Activated gamma-delta T cell (primary cell): ENCODE data around the gene STARD10.
"Not testable (repeated sequence)": the region's sequence is repeated elsewhere in the genome, so short reads cannot be mapped to it uniquely, and the experiment has no call there.

Source experiments
- DNase-seq: peaks from one replicate; lab custom pipeline; 2025; lab: John Stamatoyannopoulos, UW

Gene STARD10

GRCh38 chr11:72826191-72826941 is 32.5 kb upstream of the STARD10 start:
- DNase-seq = no peak

- DNase-seq = no peak
Measured at GRCh38 chr11:72825661-72826060, 31.8 kb upstream of the STARD10 start.

- no peak for DNase-seq
Measured at GRCh38 chr11:72824811-72825505, 31.1 kb upstream of the STARD10 start.

- DNase-seq = no peak
Measured at GRCh38 chr11:72824020-72824419, 30.2 kb upstream of the STARD10 start.

- no peak for DNase-seq
Measured at GRCh38 chr11:72823105-72823804, 29.4 kb upstream of the STARD10 start.

- peak; percentile 81 for DNase-seq
Measured at GRCh38 chr11:72821920-72822799, 28.3 kb upstream of the STARD10 start.

GRCh38 chr11:72821221-72821919 is 27.5 kb upstream of the STARD10 start:
- DNase-seq = no peak

GRCh38 chr11:72820439-72821139 is 26.7 kb upstream of the STARD10 start:
- no peak for DNase-seq

GRCh38 chr11:72818971-72819370 is 25.1 kb upstream of the STARD10 start:
- DNase-seq = no peak

- DNase-seq = no peak
Measured at GRCh38 chr11:72817966-72818365, 24.1 kb upstream of the STARD10 start.

GRCh38 chr11:72816404-72816990 is 22.6 kb upstream of the STARD10 start:
- DNase-seq = no peak

- no peak for DNase-seq
Measured at GRCh38 chr11:72815110-72815618, 21.3 kb upstream of the STARD10 start.

- DNase-seq = peak; percentile 88
Measured at GRCh38 chr11:72814286-72815109, 20.7 kb upstream of the STARD10 start, which contains the start of gene ATG16L2. ATG16L2 (plus strand) TSS chr11:72814411; CDS start chr11:72814446, 35 bp downstream.

- peak; percentile 83 for DNase-seq
Measured at GRCh38 chr11:72813740-72814285, 20.0 kb upstream of the STARD10 start.

- DNase-seq = peak; percentile 39
Measured at GRCh38 chr11:72812967-72813739, 19.3 kb upstream of the STARD10 start.

- DNase-seq = no peak
Measured at GRCh38 chr11:72812604-72812966, 18.7 kb upstream of the STARD10 start.

- DNase-seq = not testable (repeated sequence)
Measured at GRCh38 chr11:72811686-72812085, 17.8 kb upstream of the STARD10 start.

GRCh38 chr11:72808331-72808798 is 14.5 kb upstream of the STARD10 start:
- no peak for DNase-seq
